HG02798 (cell line): Measurements from ENCODE around the gene RER1.

ENCODE experiments used
- ATAC-seq: cut with Tn5 transposase; IDR thresholded peaks from one replicate; pipeline ENCODE4 v1.9.1; 2021; ENCODE audit warnings: mild to moderate bottlenecking; ENCODE audit not compliant: unreplicated experiment, poor library complexity

RER1 gene

GRCh38 chr1:2353551-2354438 is 37.8 kb upstream of the RER1 start:
- no peak for ATAC-seq

DNA sequence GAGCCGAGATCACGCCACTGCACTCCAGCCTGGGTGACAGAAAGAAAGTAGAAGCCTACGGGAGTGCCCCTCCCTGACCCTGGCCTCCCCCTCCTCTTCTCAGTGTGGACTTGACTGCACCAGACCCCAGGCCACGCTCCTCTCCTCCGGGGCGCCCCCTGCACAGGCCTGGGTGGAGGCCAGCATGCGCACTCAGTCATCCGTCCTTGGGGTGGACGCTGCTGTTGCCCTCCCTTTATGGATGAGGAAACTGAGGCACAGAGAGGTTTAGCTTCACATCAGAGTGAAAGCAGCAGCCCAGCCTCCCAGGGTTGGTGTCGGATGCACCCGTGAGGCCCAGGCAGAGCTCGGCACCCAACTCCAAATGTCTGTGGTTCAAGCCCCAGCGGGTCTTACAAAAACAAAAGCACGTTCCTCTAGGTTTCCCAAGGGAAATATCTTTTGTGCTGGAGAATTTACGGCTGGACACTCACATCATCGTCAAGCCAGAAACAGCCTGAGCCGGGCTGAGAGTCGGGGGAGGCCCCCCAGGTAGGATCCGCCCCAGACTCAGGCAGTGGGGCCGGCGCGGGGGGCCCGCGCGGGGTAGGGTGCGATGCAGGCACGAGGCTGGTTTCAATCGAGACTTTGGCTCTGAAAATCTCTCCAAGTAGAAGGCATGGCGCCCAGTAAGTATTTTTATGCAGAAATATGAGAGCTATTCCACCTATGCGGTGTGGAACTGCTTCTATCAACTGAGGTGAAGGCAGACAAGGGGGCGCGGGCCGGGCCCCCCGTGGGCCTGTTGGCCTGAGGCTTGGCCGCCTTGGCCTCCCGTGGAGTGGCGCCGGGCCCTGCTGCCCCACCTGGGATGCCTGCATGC is 36.9 kb upstream of the RER1 start:
- ATAC-seq = no peak

DNA sequence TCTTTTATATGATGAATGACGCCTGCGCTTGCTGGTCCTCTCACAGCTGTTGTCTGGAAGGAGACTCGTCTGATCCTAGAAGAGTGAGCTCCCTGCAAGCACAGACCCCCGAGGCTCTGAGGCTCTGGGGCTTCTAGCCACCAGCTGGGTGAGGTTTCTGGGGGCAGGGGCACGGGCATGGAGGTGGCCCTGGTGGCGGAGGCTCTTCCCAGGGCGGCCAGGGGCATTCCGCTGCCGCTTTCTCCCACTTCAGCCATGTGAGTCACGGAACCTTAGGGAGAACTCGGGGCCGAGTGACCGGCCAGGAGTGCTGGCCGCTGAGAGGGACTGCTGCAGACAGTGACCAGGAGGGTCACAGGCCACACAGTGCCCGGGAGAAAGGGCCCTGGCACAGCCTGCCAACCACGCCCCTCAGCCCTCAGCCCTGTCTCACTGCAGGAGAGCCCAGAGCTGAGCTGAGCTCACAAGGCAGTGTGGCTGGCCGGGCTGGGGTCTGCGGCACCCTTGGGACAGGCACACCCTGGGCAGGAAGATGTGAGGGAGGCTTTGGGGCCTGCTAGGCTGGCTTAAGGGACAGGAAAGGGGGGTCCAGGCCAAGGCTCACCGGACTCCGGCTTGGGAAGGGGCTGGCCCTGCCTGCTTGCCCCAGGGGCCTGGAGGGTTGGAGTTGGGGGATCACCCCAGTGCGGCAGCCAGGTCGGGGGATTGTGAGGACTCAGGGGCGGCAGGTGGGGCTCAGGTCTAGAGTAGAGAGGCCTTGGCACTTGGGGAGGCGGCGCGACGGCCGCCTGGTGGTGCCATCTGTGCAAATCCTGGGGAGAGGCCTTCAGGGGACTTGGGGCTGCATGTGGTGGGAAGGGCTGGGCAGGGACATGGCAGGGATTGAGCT is 36.0 kb upstream of the RER1 start:
- no peak for ATAC-seq

GRCh38 chr1:2356401-2356800 is 35.2 kb upstream of the RER1 start:
- no peak for ATAC-seq

- ATAC-seq = no peak
Observed at GRCh38 chr1:2356911-2357845, 34.5 kb upstream of the RER1 start.

GRCh38 chr1:2358072-2358471 is 33.6 kb upstream of the RER1 start:
- ATAC-seq = no peak

DNA sequence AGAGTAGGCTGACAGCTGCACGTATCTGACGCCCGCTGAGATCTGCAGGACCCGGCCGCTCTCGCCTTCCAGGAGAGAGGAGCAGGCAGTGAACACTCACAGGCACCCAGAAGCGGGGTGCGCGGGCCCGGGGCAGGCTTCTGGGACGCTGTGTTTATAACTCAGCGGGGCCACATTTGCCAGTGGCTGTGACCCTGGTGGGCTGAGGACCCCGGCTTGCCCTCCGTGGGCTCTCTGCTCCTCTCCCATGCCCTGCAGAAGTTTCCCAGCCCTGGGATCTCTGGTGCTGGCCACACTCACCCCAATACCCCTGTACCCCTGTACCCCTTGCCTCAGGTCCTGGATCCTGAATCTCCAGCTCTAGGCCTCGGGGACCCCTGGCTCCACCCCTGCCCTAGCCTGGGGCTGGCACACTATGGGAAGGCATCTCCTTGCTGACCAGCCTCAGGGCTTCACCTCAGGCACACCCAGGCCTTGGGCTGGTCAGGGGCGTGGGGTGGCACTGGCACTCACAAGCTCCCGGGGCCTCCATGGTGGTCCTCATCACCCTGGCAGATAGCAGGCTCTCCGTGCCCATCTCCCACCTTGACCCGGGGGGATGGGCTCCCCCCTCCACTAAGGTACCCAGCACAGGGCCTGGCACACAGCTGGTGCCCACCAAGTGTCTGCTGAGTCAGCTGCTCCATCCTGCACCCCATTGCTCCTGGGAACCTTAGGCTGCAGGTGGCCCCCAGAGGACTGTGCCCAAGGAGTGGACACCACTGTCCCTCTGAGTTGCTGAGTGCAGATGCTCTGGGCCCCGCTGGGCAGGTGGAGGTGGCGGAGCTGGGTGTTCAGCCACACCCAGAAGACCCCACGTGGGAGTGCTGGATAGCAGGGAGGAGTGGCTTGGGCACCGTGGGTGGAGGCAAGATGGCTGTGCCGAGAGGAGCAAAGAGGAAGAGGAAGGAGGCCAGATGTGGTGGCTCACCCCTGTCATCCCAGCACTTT is 32.7 kb upstream of the RER1 start:
- no peak for ATAC-seq

- no peak for ATAC-seq
Observed at GRCh38 chr1:2360588-2361364, 30.9 kb upstream of the RER1 start.

- no peak for ATAC-seq
Observed at GRCh38 chr1:2363847-2364513, 27.7 kb upstream of the RER1 start.

- ATAC-seq = no peak
Observed at GRCh38 chr1:2368053-2368744, 23.4 kb upstream of the RER1 start.

DNA sequence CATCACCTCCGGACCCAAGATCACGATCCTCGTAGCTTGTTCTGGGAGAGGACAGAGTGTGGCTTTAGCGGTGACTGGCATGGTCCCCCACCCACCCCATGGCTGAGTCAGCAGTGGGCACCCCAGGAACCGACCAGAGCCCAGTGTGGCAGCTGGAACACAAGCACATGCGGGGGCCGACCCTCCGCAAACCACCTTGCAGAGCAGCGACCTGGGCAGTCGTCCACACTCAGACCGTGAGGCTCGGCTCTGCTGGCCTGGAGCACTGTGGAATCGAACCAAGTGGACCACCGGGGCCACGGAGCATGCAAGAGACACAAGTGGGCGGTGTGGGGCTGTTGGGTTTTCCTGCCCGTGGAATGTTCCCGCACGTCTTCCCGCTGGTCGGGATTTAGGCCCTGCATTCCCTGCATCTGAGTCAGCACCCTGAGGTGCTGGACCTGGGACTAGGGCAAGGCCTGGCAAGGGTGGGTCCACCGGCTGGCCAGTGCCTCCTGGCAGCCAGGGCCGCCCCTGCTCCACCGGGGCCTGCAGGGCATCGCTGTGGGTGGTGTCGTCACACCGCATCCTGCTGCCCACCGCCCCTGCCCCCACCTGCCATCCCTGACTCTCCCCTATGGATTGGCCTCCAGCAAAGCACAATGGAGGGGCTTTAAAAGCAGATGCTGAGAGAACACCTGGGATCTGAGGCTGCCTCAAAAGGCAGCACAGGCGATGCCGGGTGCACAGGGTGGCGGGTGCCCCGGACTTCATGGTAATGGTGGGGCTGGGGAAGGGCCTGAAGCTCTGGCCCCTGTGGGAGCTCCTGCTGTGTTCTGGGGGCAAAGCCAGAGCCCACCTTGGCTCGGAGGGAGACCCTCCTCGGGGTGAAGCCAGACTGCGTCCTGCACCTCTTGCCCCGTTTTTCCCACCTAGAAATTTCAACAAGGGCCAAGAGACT is 18.8 kb upstream of the RER1 start:
- no peak for ATAC-seq

DNA sequence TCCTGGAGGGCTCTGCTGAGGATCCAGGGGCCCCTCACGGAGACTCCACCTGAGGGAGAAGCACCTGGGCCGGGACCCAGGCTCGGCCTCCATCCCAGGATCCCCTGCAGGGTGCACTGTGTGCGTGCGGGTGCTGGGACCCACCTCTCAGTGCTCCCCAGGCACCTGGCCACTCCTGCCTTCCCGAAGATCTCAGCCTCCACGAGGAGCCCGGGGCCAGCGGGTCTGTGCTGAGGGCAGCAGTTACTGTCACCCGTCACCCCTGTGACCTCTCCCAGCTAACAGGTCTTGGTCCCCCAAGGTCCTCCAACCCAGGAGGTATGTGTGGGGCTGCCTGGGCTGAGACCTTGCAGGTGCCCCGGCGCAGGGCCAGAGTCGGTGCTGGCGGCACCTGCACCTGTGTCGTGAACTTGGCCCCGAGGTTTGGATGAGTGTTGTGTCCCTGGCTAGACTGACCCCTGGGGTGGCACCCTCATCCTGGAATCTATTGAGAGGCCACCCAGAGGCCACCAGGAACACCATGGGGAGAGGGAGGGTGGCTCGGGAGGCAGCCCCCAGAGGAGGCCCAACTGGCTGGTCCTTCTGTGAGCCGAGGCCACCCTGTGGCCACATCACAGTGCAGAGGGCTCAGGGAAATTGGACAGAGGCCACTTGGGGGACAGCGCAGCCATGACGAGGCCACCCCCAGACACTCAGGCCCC is 17.9 kb upstream of the RER1 start:
- no peak for ATAC-seq

GRCh38 chr1:2374252-2375155 is 17.1 kb upstream of the RER1 start:
- ATAC-seq = no peak
